ENCODE data around the gene DCC.

DCC gene

DNA sequence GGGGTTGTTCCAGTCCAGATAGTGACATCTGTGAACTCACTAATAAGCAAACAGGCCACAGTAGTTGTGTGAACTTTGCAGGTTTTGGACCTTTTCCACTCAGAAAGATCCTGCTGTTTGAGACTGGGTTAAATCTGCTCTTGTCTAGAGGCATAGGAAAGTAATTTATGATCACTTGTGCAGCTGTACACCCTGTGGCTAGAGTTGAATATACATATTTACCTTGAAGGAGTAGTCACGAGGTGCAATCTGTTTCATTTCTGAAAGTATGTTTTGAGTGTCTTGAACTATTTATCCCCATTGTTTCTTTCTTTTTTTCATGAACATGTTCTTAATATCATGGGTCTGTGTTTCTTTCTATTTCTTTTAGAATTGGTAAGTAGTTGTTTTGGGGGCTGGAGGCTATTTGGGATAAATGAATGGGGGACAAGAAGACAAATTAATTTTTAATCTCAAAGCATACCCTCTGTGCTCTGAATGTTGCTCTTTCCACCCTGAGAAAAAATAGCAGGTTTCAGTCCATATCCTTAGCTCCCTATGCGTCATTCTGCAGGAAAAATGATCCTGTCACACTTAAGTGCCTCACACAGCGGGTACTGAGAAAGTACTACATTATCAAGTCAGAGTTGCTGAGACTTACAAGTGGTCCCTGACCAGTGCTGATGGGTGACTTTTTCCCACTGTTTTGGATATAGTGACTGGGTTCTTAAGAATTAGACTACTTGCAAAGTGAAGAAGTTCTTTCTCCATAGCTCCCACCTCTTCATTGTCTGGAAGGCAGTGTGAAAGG lies 28.2 kb downstream of the DCC start:
- no peak overlapping the region for H3K4me3 ChIP-seq (ENCODE audit: control insufficient read depth, low read depth, low read length)
- TF ChIP-seq, protein P1, sequence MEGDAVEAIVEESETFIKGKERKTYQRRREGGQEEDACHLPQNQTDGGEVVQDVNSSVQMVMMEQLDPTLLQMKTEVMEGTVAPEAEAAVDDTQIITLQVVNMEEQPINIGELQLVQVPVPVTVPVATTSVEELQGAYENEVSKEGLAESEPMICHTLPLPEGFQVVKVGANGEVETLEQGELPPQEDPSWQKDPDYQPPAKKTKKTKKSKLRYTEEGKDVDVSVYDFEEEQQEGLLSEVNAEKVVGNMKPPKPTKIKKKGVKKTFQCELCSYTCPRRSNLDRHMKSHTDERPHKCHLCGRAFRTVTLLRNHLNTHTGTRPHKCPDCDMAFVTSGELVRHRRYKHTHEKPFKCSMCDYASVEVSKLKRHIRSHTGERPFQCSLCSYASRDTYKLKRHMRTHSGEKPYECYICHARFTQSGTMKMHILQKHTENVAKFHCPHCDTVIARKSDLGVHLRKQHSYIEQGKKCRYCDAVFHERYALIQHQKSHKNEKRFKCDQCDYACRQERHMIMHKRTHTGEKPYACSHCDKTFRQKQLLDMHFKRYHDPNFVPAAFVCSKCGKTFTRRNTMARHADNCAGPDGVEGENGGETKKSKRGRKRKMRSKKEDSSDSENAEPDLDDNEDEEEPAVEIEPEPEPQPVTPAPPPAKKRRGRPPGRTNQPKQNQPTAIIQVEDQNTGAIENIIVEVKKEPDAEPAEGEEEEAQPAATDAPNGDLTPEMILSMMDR (IDR thresholded peaks at IDR 0.05; ENCODE audit: control insufficient read depth, insufficient read depth, low read depth, low read length, missing control alignments), result no peak
- no peak for DNase-seq (ENCODE audit: low read depth)

DNA sequence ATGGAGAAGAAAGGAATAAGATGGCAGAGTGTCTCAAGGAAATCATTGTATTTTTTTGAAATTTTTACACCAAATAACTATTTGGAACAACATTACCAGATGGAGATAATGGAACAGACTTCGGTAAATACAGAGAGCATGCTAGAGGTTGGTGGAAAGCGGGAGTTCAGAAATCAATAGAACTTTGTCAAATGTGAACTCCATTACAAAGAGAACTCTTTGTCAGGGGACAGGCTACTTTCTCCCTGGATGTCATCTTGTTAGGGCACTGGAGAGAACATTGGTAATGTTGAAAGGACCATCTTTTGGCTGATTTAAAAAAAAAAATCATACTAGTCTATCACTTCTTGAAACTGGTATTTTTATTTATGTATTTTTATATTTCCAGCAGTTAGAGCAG lies 30.8 kb downstream of the DCC start:
- no peak overlapping the region for H3K4me3 ChIP-seq (ENCODE audit: control insufficient read depth, low read depth, low read length)
- TF ChIP-seq, protein P1 (IDR thresholded peaks at IDR 0.05; ENCODE audit: control insufficient read depth, insufficient read depth, low read depth, low read length, missing control alignments), result no peak
- DNase-seq (ENCODE audit: low read depth), result no peak

DNA sequence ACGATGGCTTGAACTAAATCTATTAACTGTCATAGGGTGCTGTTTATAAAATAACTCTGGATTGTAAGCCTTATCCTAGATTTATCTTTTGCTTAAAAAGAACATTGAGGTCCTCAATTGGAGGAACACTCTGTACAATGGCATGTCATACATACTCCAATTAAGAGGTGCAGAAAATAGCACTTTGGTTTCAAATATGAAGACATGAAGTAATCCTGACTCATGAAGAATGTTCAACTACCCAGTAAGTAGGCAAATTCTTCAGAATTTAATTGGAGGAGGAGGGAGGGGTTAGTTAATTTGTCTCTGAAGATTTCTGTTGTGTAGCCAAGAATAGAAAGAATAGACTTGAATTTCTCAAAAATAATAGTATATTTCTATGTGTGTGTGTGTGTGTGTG lies 36.1 kb downstream of the DCC start:
- no peak for DNase-seq (ENCODE audit: low read depth)
- no peak overlapping the region for H3K4me3 ChIP-seq (ENCODE audit: control insufficient read depth, low read depth, low read length)
- TF ChIP-seq, protein P1 (IDR thresholded peaks at IDR 0.05; ENCODE audit: control insufficient read depth, insufficient read depth, low read depth, low read length, missing control alignments), result no peak

DNA sequence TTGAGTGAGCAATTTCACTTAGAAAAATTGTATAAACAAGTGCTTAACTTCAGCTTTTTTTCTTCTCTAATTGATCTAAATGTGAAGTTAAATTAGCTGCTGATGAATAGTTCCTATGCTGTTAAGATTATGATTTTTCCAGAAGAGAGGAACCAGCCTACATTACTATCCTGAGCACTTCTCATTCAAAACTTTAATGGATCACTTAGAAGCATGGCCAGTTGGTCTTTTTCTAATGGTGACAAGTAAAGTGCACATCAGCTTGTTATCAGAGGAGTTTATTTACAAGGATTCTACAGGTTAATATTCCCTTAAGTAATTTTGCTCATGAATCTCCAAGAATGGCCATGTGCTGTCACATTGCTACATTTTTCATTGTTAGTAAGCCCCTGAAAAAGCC lies 37.1 kb downstream of the DCC start:
- DNase-seq (ENCODE audit: low read depth), result no peak
- TF ChIP-seq, protein P1 (IDR thresholded peaks at IDR 0.05; ENCODE audit: control insufficient read depth, insufficient read depth, low read depth, low read length, missing control alignments), result no peak
- no peak overlapping the region for H3K4me3 ChIP-seq (ENCODE audit: control insufficient read depth, low read depth, low read length)

DNA sequence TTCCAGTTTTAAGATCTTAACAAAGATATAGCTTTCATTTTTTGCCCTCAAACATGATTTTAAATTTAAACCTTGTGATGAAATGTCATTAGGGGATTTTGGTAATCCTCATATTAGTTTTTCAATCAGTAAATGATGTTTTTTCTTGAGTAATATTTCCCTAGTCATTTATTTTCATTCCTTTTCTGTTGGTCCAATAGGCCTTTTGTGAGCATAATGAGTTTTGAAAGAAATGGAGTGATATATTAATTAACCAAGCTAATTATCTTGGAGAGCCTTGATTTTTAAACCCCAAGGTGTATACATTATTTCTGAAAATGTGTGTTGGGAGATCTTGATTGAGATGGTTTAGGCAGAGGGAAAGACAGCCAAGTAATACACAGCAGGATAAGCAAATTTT lies 46.3 kb downstream of the DCC start:
- H3K4me3 ChIP-seq (ENCODE audit: control insufficient read depth, low read depth, low read length), result no peak overlapping the region
- TF ChIP-seq, protein P1 (IDR thresholded peaks at IDR 0.05; ENCODE audit: control insufficient read depth, insufficient read depth, low read depth, low read length, missing control alignments), result no peak
- no peak for DNase-seq (ENCODE audit: low read depth)

DNA sequence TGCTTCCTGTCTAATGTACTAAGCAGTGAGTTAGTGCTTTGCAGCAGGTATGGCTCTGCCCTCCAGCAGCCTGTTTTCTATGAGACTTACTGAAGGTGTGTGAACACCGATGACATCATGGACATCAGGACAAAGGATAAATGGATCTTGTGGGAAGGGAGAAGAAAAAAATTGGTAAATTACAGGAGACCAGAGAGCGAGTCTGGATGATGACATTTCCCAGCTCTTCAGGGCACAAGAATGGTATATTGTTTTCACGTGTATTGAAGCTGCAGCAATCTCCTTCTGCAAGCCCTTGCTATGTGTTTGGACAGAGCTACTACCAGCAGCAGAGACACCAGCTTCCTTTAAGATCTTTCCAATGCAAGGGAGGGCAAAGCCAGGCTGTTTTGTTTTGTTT lies 47.2 kb downstream of the DCC start:
- TF ChIP-seq, protein P1 (IDR thresholded peaks at IDR 0.05; ENCODE audit: control insufficient read depth, insufficient read depth, low read depth, low read length, missing control alignments), result no peak
- no peak overlapping the region for H3K4me3 ChIP-seq (ENCODE audit: control insufficient read depth, low read depth, low read length)
- no peak for DNase-seq (ENCODE audit: low read depth)
